IPS-18a (cell line): ENCODE measurements around the gene CAMK2A.

Source experiments
- H3K27ac ChIP-seq: one replicate; pipeline ENCODE4 v1.5.1; 2013; ENCODE audit warnings: low read length
- H3K27me3 ChIP-seq: one replicate; pipeline ENCODE4 v1.6.1; 2013; ENCODE audit warnings: mild to moderate bottlenecking, low read length; ENCODE audit not compliant: control insufficient read depth, insufficient read depth
- H3K36me3 ChIP-seq: one replicate; pipeline ENCODE4 v1.6.1; 2013; ENCODE audit warnings: low read depth, low read length; ENCODE audit not compliant: control insufficient read depth
- H3K4me1 ChIP-seq: one replicate; pipeline ENCODE4 v1.6.1; 2013; ENCODE audit warnings: low read depth, low read length; ENCODE audit not compliant: control insufficient read depth
- H3K4me3 ChIP-seq: one replicate; pipeline ENCODE4 v1.5.1; 2013; ENCODE audit warnings: low read length
- H3K9ac ChIP-seq: one replicate; pipeline ENCODE4 v1.6.1; 2013; ENCODE audit warnings: mild to moderate bottlenecking, low read length, moderate library complexity
- H3K9me3 ChIP-seq: one replicate; pipeline ENCODE4 v1.6.1; 2013; ENCODE audit warnings: low read depth, low read length; ENCODE audit not compliant: control insufficient read depth

CAMK2A gene

GRCh38 chr5:150270541-150271295 is 18.9 kb downstream of the CAMK2A start:
- H3K4me1 ChIP-seq: peaks cover 11% of the 10 kb centered on the region
- no peak overlapping the region for H3K4me3 ChIP-seq
- H3K27ac ChIP-seq: no peak overlapping the region
- H3K9me3 ChIP-seq: no peaks in the 10 kb centered on the region
- H3K27me3 ChIP-seq: no peaks in the 10 kb centered on the region
- no peaks in the 10 kb centered on the region for H3K36me3 ChIP-seq
- H3K9ac ChIP-seq: no peak overlapping the region

- no peak overlapping the region for H3K9ac ChIP-seq
- no peaks in the 10 kb centered on the region for H3K9me3 ChIP-seq
- no peak overlapping the region for H3K27ac ChIP-seq
- H3K36me3 ChIP-seq: no peaks in the 10 kb centered on the region
- H3K4me3 ChIP-seq: no peak overlapping the region
- peaks cover 11% of the 10 kb centered on the region for H3K4me1 ChIP-seq
- no peaks in the 10 kb centered on the region for H3K27me3 ChIP-seq
Measured at GRCh38 chr5:150266871-150267291, 22.7 kb downstream of the CAMK2A start.

- H3K9ac ChIP-seq: no peak overlapping the region
- peaks cover 8% of the 10 kb centered on the region for H3K4me1 ChIP-seq
- H3K36me3 ChIP-seq: no peaks in the 10 kb centered on the region
- H3K4me3 ChIP-seq: no peak overlapping the region
- no peaks in the 10 kb centered on the region for H3K9me3 ChIP-seq
- no peak overlapping the region for H3K27ac ChIP-seq
- no peaks in the 10 kb centered on the region for H3K27me3 ChIP-seq
Measured at GRCh38 chr5:150265870-150266383, 23.6 kb downstream of the CAMK2A start.

- H3K9me3 ChIP-seq: no peaks in the 10 kb centered on the region
- no peaks in the 10 kb centered on the region for H3K36me3 ChIP-seq
- H3K27ac ChIP-seq: no peak overlapping the region
- H3K27me3 ChIP-seq: no peaks in the 10 kb centered on the region
- H3K4me1 ChIP-seq: no peaks in the 10 kb centered on the region
- no peak overlapping the region for H3K9ac ChIP-seq
- H3K4me3 ChIP-seq: no peak overlapping the region
Measured at GRCh38 chr5:150264667-150265603, 24.6 kb downstream of the CAMK2A start.

- no peak overlapping the region for H3K4me3 ChIP-seq
- no peaks in the 10 kb centered on the region for H3K36me3 ChIP-seq
- no peaks in the 10 kb centered on the region for H3K27me3 ChIP-seq
- H3K27ac ChIP-seq: no peak overlapping the region
- no peak overlapping the region for H3K9ac ChIP-seq
- no peaks in the 10 kb centered on the region for H3K4me1 ChIP-seq
- no peaks in the 10 kb centered on the region for H3K9me3 ChIP-seq
Measured at GRCh38 chr5:150263801-150264621, 25.6 kb downstream of the CAMK2A start.

- H3K27ac ChIP-seq: no peak overlapping the region
- H3K4me3 ChIP-seq: no peak overlapping the region
- H3K9me3 ChIP-seq: no peaks in the 10 kb centered on the region
- H3K36me3 ChIP-seq: no peaks in the 10 kb centered on the region
- no peak overlapping the region for H3K9ac ChIP-seq
- no peaks in the 10 kb centered on the region for H3K4me1 ChIP-seq
- no peaks in the 10 kb centered on the region for H3K27me3 ChIP-seq
Measured at GRCh38 chr5:150263375-150263775, 26.2 kb downstream of the CAMK2A start.

- Histone ChIP-seq H3K4me1 (no peaks in the 10 kb centered on the region), H3K36me3 (no peaks in the 10 kb centered on the region), H3K27ac (no peak overlapping the region)
Measured at GRCh38 chr5:150262502-150262901, 27.1 kb downstream of the CAMK2A start.

GRCh38 chr5:150261231-150261630 is 28.3 kb downstream of the CAMK2A start:
- Histone ChIP-seq H3K4me3 (no peak overlapping the region), H3K36me3 (no peaks in the 10 kb centered on the region), H3K27ac (no peak overlapping the region), H3K9ac (no peak overlapping the region), H3K4me1 (peaks cover 2% of the 10 kb centered on the region), H3K27me3 (no peaks in the 10 kb centered on the region), H3K9me3 (no peaks in the 10 kb centered on the region)

More at GRCh38 chr5:150262502-150262901, 27.1 kb downstream of the CAMK2A start:
- Histone ChIP-seq H3K9me3 (no peaks in the 10 kb centered on the region), H3K9ac (no peak overlapping the region), H3K4me3 (no peak overlapping the region), H3K27me3 (no peaks in the 10 kb centered on the region)

GRCh38 chr5:150258130-150258529 is 31.4 kb downstream of the CAMK2A start:
- Histone ChIP-seq H3K4me3 (no peak overlapping the region), H3K27me3 (no peaks in the 10 kb centered on the region), H3K27ac (no peak overlapping the region), H3K36me3 (no peaks in the 10 kb centered on the region), H3K4me1 (peaks cover 6% of the 10 kb centered on the region), H3K9me3 (no peaks in the 10 kb centered on the region), H3K9ac (no peak overlapping the region)

GRCh38 chr5:150257424-150257823 is 32.1 kb downstream of the CAMK2A start:
- Histone ChIP-seq H3K27ac (no peak overlapping the region), H3K4me1 (peaks cover 6% of the 10 kb centered on the region)

More at GRCh38 chr5:150257424-150257823, 32.1 kb downstream of the CAMK2A start:
- Histone ChIP-seq H3K9ac (no peak overlapping the region), H3K36me3 (no peaks in the 10 kb centered on the region), H3K9me3 (no peaks in the 10 kb centered on the region), H3K27me3 (no peaks in the 10 kb centered on the region), H3K4me3 (no peak overlapping the region)
